ENCODE results near the gene TMEM151B.
A peak's percentile ranks its signal among the peaks of the same experiment; 100 is the strongest.
"Not testable (repeated sequence)": the region's sequence is repeated elsewhere in the genome, so short reads cannot be mapped to it uniquely, and the experiment has no call there.

The TMEM151B gene

DNA sequence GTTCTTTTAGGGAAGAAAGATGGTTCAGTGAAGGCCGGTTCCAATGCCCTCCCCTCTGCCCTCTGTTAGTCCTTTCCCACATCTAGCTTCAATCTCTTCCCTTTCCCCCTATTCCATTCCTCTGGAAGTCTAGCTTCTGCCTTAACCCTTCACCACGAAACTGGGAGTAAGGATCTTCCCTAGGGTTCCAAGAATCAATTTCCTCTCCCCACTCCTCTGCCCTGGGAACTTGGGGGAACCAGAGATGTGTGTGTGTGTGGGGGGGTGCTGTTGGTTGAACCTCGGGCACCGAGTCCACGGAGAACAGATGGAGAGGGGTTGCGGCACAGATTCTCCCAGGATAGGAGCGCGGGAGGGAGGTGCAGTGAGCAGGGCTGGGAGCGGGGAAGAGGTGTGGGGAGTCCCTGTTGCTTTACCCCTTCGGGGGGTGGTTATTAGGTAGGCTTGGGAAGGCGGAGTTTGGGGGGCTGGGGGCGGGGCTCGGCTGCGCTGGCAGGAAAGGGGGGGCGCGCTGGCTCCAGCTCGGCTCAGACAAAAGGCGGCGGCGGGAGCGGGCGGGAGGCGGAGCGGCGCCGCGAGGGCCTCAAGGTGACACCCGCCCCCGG lies at the start of gene TMEM151B:
TSS of gene TMEM151B (plus strand) at position 530 of the 605 bp plus-strand sequence. CDS start 293 bp downstream, outside the sequence.
- DNase-seq (ENCODE audit: low spot score): no peak

DNA sequence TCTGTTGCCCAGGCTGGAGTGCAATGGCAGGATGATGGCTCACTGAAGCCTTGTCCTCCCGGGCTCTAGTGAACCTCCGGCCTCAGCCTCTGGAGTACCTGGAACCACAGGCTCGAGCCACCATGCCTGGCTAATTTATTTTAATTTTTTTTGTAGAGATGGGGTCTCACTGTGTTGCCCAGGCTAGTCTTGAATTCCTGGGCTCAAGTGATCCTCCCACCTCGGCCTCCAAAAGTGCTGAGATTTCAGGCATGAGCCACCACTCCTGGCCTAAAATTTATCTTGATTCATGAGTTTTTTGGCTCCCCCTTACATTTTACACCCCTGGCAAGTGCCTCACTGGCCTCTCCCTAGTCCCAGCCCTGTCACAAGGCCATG lies 49.3 kb upstream of the TMEM151B start:
- DNase-seq (ENCODE audit: low spot score): no peak

DNA sequence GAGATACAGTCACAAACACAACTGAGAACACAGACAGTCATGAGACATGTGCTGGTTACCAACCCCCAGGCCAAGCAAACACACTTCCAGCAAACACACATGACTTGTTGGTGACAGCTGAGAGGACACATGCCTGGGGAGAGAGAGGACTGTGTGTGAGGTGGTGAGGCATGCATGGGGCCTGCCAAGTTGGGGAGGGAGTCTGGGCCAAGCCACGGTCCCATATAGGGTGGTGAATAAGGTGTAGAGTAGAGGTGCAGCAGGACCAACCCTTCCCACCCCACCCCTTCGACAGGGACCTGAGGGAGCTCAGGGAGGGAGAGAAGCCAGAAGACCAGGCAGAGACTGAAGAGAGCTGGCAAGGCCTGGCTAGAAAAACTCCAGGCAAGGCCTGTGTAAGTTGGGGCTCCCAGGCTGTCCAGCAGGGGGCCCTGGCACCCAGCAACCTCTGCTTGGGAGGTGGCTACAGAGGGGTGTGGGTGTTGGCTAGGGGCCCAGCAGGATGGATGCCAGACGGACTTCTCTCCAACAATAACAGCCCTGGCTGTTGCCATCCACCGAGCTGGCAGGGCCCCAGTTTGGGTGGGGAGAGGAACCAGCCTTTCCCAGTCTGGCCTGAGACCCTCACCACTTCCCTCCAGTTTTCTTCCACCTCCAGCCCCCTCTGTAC lies 48.8 kb upstream of the TMEM151B start:
- DNase-seq (ENCODE audit: low spot score): peak; percentile 70

DNA sequence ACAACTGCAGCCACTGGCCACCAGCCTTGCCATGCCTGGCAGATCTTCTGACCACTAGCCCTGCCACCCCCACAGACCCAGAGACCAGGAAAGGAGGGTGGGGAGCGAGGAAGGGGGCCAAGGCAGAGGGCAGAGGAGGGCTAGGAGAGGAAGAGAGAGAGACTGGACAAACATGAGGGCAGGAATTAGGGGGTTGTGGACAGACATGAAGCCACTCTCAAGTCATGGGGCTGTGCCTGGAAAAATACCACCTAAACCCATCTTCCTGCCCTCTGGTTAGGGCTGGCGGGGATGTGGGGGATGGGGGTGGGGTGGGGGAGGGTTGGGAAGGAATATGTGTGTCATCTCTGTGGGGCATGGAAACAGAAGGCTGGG lies 48.3 kb upstream of the TMEM151B start:
- no peak for DNase-seq (ENCODE audit: low spot score)

DNA sequence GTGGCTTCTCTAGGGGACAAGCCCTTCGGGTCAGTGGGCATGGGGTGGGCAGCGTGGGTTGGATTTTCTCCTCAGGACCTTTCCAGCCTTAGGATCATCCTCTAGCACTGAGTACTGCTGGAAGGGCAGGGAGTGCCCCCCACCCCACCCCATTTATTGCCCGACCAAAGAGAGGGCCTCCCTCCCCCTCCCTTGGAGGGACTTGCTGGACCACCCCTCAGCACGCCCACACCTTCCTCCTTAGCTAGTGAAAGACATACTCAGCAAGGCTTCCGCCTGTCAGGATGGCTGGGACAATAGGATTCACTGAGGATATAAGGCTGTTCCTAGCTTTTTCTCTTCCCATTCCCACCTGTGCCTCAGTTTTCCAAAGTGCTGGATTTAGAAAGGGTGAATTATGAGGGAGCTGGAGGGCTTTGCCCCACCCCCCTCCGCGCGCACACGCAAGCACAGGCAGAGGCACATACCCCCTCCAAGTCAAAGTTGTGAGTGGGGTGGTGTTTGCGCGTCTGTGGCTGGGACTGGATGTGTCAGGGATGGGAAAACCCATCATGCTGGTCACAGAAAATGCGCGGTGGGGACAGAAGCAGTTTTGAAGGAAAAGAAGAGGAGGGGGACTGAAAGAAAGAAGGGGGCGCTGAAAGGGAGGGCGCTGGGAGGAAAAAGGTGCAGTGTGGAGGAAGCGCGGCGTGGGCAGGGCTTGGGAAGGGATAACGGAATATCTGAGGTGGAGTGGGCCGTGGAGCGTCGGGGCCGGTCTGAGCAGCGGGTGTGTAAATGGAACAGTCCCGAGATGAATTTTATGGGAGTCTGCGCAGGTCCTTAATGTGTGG lies 47.5 kb upstream of the TMEM151B start:
- no peak for DNase-seq (ENCODE audit: low spot score)

DNA sequence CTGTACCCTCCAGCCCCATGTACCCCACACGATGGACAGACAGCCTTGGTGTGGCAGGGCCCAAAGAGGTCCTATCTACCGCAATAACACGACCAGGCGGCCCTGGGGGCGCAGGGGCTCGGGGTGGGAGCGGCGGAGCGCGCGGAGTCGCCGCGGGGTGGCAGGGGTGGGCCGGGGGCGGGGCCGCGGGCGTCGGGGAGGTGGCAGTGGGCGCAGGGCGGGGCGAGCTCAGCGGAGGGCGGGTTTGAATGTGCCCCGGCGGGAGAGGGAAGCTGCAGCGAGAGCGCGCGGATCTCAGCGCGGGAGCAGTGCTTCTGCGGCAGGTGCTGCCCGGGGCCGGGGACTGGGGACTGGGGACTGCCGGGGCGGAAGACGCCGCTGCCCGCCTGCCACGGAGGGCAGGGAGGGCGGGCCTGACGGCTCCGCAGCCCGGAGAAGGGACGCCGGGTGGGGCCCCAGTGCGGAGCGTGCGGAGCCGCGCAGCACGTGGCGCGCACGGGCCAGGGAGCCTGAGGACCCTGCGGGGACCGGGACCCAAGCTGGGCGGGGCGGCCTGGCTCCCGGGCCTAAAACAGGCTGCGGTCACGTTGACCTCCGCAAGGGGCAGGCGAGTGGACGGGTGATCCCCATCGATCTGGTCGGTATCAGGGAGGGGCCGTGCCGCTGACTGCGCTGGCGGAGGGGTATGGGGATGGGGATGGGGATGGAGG lies 46.8 kb upstream of the TMEM151B start, which contains the start of gene SLC29A1:
TSS of gene SLC29A1 (plus strand) at position 277 of the 710 bp plus-strand sequence. CDS start 3,719 bp downstream, outside the sequence.
- peak; percentile 82 for DNase-seq (ENCODE audit: low spot score)

DNA sequence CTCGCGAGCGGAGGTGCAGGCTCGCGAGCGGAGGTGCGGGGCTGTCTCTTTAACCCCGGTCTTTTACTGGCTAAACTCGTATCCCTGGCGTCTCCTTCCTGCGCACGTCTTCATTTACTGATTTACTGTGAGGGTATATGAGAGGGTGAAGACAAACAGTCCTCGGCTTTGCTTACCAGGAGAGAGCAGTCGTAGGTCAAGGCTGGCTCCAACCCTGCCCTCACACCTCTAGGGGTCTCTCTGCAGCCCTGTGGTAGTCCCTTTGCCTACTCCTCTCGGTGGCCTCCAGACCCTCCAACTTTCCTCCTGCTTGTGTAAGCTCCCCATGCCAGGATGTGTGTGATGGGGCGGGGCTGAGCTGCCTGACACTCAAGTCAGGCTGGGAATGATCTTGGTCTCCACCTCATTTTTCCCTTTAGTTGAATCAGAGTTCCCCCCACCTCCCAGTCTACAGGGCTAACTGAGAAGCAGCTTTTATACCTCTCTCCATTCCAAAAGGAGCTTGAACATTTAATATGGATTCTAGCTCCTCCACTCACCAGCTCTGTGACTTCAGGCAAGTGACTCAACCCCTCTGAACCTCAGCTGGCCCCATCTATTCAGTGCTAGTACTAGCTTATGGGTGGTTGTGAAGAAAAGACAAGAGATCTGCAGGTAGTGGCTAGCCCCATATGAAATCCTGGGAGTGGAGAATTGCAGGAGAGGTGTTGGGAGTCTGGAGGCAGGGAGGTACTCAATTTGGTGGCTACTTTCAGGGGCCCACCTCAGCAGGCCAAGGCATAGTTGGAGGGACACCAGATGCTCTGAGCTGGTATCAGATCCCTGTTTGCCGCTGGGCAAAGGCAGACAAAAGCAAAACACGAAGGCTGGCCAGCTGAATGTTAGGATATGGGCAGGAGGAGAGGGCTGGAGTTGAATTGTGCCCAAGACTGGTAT lies 46.0 kb upstream of the TMEM151B start:
- no peak for DNase-seq (ENCODE audit: low spot score)

DNA sequence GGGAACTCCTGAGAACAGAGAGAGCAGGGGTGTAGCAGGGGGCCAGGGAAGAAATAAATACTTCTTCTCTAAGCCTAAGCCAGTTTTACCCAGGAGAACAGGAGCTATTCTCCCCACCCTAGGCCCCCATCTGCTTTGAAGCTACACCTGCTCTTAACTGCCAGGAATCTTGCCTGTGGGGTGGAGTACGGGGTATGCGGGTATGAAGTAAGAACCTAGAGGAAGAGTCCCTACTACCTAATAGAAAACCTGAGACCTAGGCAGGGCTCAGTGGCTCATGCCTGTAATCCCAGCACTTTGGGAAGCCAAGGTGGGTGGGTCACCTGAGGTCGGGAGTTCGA lies 45.3 kb upstream of the TMEM151B start:
- no peak for DNase-seq (ENCODE audit: low spot score)

DNA sequence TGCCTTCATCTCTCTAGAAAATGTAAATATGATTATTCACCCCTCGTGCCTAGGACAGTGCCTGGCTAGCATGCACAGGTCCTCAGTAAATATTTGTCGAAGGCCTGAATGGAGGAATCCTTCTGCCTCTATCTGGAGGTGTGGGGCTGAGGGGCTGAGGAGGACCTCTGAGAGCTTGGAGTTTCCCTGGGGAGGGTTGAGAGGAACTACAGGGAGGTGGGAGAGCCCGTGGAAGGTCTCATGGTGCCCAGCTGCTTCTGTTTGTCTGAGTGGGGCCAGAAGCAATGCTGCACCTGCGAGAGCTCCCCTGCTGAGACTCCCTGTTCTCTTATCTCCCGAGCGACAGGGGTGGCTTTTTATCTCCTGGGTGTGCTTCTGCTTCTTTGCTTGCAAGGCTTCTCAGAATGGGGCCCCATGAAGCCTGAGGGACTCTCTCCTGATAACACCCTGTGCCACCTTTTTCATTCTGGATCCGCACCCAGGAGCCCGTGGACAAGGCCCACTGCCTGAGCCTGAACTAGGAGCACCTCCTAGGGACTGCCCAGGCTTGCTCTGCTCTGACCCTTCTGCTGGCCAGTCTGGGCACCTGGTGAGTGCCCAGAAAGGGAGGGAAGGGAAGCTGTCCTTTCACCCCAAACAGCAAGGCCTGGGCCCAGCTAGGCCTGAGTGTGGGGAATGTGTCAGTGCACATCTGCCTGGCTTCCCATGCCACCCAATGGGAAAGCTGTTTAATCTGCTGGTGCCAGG lies 44.5 kb upstream of the TMEM151B start:
- no peak for DNase-seq (ENCODE audit: low spot score)

DNA sequence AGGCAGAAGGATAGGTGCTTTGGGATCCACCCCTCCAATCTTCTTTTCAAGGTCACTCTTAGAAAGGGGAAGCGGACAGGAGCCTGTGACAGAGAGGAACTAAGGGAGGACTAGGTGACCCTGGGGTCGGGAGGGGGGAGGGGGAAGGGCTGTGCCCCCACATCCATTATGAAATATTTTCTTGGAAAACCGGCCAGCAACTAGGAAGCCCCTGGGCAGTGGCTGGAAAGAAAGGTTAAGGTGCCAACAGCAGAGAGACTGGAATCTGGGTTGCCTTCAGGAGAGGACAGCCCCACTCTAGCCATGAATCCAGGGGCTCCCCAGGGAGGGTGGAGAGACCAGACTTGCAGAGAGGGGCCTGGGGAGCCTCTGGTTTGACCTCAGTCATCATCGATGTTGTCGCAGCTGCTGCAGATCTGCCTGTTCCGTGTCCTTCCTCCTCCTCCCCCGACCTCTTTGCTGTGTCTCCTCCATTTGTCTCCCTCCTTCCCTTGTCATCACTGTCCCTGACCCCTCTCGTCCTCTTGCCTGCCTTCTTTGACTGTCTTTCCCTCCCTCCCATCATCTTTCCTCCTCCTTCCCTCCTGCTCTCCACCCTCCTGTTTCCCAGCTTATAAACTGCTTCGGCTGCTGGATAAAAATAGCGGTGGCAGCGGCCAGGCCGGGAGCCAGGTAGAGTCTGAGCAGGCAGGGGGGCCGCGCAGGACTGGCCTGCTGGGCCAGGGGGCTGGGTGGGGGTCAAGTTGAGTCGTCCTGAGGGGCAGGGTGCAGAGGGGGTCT lies 43.7 kb upstream of the TMEM151B start:
- no peak for DNase-seq (ENCODE audit: low spot score)

DNA sequence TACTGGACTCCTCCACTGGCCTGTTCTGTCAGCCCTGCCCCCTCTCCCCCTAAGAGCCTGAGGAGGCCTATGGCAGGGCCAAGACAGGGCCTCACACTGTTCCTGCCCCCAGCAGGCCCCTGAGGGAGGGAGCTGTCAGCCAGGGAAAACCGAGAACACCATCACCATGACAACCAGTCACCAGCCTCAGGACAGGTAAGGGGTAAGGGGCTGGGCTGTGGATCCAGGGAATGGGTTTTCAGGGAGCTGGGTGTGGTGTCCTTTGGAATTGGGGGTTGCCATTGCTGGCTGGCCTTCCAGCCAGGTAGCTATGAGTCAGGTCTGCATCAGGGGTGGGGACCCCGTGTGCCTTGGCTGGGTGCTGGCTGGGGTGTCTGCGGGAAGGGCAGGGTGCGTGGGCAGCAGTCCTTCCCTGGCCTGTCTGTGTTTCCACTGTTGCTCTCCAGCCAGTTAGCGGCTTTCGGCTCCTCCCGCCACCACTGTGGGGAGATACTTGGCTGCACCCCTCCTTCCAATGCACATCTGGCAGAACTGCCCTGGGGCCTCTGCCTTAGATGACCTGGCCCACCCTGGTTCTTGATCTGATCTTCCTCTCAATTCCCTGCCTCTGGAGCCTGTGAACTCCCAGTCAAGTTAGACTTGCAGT lies 43.0 kb upstream of the TMEM151B start:
- DNase-seq (ENCODE audit: low spot score): no peak

DNA sequence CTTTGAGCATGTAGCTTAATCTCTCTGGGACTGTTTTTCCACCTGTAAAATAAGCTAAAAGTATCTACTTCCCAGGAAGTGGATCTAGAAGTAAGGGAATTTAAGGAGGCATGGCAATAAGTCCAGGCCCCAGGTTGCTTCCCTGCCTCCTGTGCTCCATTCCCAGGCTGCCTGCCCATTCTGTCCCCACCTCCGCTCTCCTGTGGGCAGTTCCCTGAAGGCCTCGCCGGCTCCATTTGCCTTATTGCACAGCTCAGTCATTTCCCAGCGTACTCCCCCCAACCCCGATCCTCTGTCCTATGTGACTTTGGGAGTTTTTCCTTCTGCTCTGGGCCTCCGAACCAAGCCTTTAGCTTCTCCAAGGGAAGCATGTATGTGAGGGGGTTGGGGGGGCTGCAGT lies 42.2 kb upstream of the TMEM151B start:
- DNase-seq (ENCODE audit: low spot score): no peak

DNA sequence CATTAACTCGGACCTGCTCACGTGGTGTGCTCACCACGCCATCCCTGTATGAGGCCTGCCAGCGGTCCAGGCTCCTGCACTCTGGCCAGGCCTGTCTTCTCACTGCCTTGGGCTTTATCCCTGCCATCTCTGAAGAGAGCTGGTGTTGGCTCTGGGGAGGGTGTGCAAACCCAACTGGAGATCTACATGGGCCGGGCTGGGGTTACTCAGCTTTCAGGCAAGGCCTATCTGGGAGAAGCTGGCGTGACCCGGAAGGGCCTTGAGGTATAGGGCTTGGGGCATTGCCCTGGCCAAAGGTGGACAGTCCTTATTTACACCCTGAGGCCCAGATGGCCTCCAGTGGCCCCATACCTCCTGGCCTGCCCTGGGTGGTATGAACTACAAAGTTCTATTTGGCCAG lies 41.8 kb upstream of the TMEM151B start:
- no peak for DNase-seq (ENCODE audit: low spot score)

DNA sequence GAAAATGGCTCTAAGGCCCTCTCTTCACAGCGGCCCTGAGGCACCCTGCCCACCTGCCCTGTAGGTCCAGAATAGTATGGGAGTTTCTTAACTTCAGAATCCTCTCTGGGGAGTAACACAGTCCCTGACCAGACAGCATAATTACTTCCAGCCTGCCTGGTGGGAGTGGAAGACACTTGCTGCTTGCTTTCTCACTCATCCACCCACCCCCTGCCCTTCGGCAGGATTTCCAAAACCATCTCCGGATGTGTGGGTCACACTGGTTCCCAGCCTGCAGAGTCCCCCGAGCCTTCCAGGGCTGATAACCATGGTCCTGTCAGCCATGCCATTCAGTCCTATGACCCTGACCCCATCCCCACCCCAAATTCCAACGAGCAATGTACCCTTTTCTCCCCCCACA lies 41.4 kb upstream of the TMEM151B start:
- DNase-seq (ENCODE audit: low spot score): no peak

DNA sequence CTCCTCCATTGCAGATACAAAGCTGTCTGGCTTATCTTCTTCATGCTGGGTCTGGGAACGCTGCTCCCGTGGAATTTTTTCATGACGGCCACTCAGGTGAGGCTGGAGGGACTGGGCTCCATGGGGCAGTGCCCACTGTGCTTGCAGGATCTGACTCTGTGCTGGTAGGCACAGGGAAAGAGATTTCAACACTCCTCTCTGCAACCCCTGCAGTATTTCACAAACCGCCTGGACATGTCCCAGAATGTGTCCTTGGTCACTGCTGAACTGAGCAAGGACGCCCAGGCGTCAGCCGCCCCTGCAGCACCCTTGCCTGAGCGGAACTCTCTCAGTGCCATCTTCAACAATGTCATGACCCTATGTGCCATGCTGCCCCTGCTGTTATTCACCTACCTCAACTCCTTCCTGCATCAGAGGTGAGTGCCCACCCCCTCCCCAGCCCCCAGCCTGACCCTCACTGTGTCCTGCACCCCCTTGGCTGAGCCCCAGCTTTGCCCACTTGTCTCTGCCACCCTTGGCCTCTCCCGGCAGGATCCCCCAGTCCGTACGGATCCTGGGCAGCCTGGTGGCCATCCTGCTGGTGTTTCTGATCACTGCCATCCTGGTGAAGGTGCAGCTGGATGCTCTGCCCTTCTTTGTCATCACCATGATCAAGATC lies 40.7 kb upstream of the TMEM151B start:
- DNase-seq (ENCODE audit: low spot score): no peak

DNA sequence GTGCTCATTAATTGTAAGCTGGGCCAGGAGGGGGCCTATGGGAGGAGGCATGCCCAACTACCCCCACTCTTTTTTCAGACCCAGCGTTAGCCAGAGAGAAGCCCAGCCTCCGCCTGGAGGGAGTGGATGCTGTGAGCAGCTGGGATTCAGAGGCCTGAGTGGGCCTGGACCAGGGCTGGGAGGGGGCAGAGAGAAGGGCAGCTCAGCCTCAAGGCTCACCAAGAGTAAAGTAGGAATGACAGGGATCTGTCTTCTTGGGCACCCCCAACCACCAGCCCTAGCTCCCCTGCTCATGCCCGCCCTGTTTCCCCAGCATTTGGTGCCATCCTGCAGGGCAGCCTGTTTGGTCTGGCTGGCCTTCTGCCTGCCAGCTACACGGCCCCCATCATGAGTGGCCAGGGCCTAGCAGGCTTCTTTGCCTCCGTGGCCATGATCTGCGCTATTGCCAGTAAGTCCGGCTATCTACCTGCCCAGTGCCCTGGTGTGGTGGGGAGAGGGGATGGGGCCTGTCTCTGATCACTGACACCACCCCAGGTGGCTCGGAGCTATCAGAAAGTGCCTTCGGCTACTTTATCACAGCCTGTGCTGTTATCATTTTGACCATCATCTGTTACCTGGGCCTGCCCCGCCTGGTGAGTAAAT lies 40.1 kb upstream of the TMEM151B start:
- no peak for DNase-seq (ENCODE audit: low spot score)

DNA sequence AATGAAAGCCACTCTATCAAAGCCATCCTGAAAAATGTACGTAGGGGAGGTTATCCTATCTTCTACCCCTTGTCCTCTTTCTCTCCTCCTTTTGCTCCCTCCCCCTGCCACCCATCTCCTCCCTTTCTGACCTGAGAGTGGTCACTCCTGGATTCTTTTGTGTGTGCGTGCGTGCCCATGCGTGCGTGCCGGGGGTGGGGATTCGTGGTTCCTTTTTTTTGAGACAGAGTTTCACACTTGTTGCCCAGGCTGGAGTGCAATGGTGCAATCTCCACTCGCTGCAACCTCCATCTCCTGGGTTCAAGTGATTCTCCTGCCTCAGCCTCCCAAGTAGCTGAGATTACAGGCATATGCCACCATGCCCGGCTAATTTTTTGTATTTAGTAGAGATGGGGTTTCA lies 38.8 kb upstream of the TMEM151B start:
- DNase-seq (ENCODE audit: low spot score): not testable (repeated sequence)
